OCI-LY7 (cell line): Measurements from ENCODE around the gene OSBP2.

Experiments used
- EZH2phosphoT487 ChIP-seq: fragments of 200-600 bp; sonication (generic); IDR thresholded peaks from 2 replicates; pipeline ENCODE4 v1.6.1; 2018; ENCODE audit warnings: low read depth, borderline replicate concordance, mild to moderate bottlenecking, mixed run types, antibody characterized with exemption, low read length, moderate library complexity, mixed read lengths
- TF ChIP-seq, protein P1 (sequence below): fragments of 200-600 bp; sonication (generic); conservative IDR thresholded peaks from 2 replicates; pipeline ENCODE4 v1.5.1; 2014; ENCODE audit warnings: mild to moderate bottlenecking, antibody characterized with exemption, low read length, moderate library complexity, mixed read lengths

DNA sequence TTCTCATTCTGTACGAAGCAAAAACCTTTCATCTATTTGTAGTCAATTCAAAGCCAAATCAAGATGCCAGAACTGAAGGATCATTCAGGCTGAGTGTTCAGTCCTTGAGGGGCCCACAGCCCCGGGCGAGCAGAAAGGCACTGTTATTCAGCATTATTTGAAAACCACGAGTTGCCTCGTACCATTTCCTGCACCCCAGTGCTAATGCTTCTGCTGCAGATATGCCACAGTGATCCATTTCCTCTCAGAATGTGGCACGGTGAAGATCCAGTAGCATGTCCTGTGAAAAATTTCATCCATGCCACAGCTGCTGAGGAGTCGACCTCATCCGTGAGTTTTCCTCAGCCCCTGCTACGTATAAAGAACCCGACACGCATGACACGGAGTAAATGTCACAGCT is 85.4 kb downstream of the OSBP2 start:
- TF ChIP-seq, protein P1, sequence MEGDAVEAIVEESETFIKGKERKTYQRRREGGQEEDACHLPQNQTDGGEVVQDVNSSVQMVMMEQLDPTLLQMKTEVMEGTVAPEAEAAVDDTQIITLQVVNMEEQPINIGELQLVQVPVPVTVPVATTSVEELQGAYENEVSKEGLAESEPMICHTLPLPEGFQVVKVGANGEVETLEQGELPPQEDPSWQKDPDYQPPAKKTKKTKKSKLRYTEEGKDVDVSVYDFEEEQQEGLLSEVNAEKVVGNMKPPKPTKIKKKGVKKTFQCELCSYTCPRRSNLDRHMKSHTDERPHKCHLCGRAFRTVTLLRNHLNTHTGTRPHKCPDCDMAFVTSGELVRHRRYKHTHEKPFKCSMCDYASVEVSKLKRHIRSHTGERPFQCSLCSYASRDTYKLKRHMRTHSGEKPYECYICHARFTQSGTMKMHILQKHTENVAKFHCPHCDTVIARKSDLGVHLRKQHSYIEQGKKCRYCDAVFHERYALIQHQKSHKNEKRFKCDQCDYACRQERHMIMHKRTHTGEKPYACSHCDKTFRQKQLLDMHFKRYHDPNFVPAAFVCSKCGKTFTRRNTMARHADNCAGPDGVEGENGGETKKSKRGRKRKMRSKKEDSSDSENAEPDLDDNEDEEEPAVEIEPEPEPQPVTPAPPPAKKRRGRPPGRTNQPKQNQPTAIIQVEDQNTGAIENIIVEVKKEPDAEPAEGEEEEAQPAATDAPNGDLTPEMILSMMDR = no peak
- TF ChIP-seq EZH2phosphoT487 = no peak
